A673 (cell line): ENCODE measurements around the gene MGA. TPM values are rescaled to one million over a fixed set of nuclear protein-coding genes. Genes with fewer than 3 reads are reported as not detected.
A peak's percentile ranks its signal among the peaks of the same experiment; 100 is the strongest.

ENCODE experiments used
- BruUV-seq: library from RNA; stranded (reverse); fragments of 400-500 nt; replicated peaks from 2 replicates; lab custom pipeline; 2021; lab: Mats Ljungman, UMichigan
- CTCF ChIA-PET: fragments of 300-600 bp; sonication (Branson Sonifier 250); formaldehyde crosslinking; loops from one replicate; lab custom pipeline; 2022; ENCODE audit warnings: antibody characterized with exemption; lab: Charles Lee
- POLR2A ChIA-PET: fragments of 300-600 bp; sonication (Branson Sonifier 250); formaldehyde crosslinking; loops from one replicate; lab custom pipeline; 2022; ENCODE audit warnings: antibody characterized with exemption; ENCODE audit not compliant: low non-redundant PET; lab: Charles Lee
- DNase-seq: peaks from one replicate; pipeline ENCODE4 v3.0.0-alpha.2; 2015; ENCODE audit warnings: low spot score
- H3K27ac ChIP-seq: fragments of 200-600 bp; sonication (generic); 2 replicates; pipeline ENCODE4 v1.5.1; 2016; ENCODE audit warnings: mixed run types, low read depth, mild to moderate bottlenecking, mixed read lengths, antibody characterized with exemption, low read length; ENCODE audit not compliant: poor library complexity, severe bottlenecking
- H3K27me3 ChIP-seq: fragments of 200-600 bp; sonication (generic); replicated peaks from 2 replicates; pipeline ENCODE4 v1.6.1; 2017; ENCODE audit warnings: mixed run types, low read depth, mild to moderate bottlenecking, mixed read lengths, antibody characterized with exemption, low read length; ENCODE audit not compliant: insufficient read depth, poor library complexity
- H3K36me3 ChIP-seq: fragments of 200-600 bp; sonication (generic); 2 replicates; pipeline ENCODE4 v1.6.1; 2016; ENCODE audit warnings: mixed run types, mild to moderate bottlenecking, mixed read lengths, antibody characterized with exemption, low read length; ENCODE audit not compliant: insufficient read depth, poor library complexity, severe bottlenecking
- H3K4me1 ChIP-seq: fragments of 200-600 bp; sonication (generic); 2 replicates; pipeline ENCODE4 v1.6.1; 2017; ENCODE audit warnings: mixed run types, mild to moderate bottlenecking, mixed read lengths, antibody characterized with exemption, low read length; ENCODE audit not compliant: insufficient read depth, poor library complexity, severe bottlenecking
- H3K4me3 ChIP-seq: fragments of 200-600 bp; sonication (generic); 2 replicates; pipeline ENCODE4 v1.5.1; 2016; ENCODE audit warnings: low read depth, mixed run types, mild to moderate bottlenecking, mixed read lengths, low read length; ENCODE audit not compliant: poor library complexity, severe bottlenecking
- H3K9me3 ChIP-seq: fragments of 200-600 bp; sonication (generic); 2 replicates; pipeline ENCODE4 v1.6.1; 2016; ENCODE audit warnings: mixed run types, low read depth, mild to moderate bottlenecking, mixed read lengths, antibody characterized with exemption, low read length; ENCODE audit not compliant: poor library complexity, severe bottlenecking
- EZH2 ChIP-seq: fragments of 200-600 bp; sonication (generic); IDR thresholded peaks from 2 replicates; pipeline ENCODE4 v1.6.1; 2017; ENCODE audit warnings: borderline replicate concordance, low read depth, mild to moderate bottlenecking, mixed read lengths, antibody characterized with exemption, low read length; ENCODE audit not compliant: poor library complexity, severe bottlenecking
- intact Hi-C: fragments of 100-400 bp; cut with micrococcal nuclease; formaldehyde crosslinking; loops from one replicate; pipeline ENCODE4 v1.10.0; 2022; ENCODE audit not compliant: unreplicated experiment
- total RNA-seq: library from RNA; stranded (reverse); gene quantifications from 2 replicates; pipeline ENCODE4 v1.2.3, GENCODE V29; 2021
- TF ChIP-seq, protein P1 (sequence below): fragments of 300-800, 200-600 bp; sonication (generic); conservative IDR thresholded peaks from 2 replicates; pipeline ENCODE4 v1.5.1; 2017; ENCODE audit warnings: low read depth, mild to moderate bottlenecking, antibody characterized with exemption, low read length, moderate library complexity, mixed read lengths

The MGA gene
- total RNA-seq, 1 experiment from 2014 or later, result 49.3 TPM

DNA sequence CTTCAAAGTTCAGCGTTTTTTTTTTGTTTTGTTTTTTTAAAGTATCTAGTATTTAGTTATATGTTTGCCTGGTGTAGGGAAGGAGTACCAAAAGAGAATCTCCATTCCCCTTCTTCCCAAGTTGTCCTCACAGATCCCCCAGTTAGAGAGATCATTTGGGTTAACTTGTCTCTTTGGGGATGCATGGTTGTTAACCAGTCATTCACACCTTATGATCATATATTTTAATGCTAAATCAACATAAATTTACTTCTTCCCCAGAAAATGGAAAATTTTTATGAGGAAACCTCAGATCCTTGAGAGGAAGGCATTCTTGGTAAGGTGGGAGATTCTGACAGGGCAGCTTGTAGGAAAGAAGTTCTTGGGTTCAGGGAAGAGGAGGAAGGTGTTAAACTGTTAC, 1.5 kb upstream of the MGA start:
- no peak for DNase-seq
- CTCF ChIA-PET, result no interaction called here
- TF ChIP-seq EZH2, result no peak
- TF ChIP-seq, protein P1, sequence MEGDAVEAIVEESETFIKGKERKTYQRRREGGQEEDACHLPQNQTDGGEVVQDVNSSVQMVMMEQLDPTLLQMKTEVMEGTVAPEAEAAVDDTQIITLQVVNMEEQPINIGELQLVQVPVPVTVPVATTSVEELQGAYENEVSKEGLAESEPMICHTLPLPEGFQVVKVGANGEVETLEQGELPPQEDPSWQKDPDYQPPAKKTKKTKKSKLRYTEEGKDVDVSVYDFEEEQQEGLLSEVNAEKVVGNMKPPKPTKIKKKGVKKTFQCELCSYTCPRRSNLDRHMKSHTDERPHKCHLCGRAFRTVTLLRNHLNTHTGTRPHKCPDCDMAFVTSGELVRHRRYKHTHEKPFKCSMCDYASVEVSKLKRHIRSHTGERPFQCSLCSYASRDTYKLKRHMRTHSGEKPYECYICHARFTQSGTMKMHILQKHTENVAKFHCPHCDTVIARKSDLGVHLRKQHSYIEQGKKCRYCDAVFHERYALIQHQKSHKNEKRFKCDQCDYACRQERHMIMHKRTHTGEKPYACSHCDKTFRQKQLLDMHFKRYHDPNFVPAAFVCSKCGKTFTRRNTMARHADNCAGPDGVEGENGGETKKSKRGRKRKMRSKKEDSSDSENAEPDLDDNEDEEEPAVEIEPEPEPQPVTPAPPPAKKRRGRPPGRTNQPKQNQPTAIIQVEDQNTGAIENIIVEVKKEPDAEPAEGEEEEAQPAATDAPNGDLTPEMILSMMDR, result no peak
- POLR2A ChIA-PET, result no interaction called here
- no TSS peak for BruUV-seq
- Histone ChIP-seq H3K9me3 (no peaks in the 10 kb centered on the region), H3K4me1 (peaks cover 11% of the 10 kb centered on the region), H3K27ac (no peak overlapping the region), H3K36me3 (no peaks in the 10 kb centered on the region), H3K27me3 (no peaks in the 10 kb centered on the region), H3K4me3 (no peak overlapping the region)
- intact Hi-C loops, result no loop called here

DNA sequence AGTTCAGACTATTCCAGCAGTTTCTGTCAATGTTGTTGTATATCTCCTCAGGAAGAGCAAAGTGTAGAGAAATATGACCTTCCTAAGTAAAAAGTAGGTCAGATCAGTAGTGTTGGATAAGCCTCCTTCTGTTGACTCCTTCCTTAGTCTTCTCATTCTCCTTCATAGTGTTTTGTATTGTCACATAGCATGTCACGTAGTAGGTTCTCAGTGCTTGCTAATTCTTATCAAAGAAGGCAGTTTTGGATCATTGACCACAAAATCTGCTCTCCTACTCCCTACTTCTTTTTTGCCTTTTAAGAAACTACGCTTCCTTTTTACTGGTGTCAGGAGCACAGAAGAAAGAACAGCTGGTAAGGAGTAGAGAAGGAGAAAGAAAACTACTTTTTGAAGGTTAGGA, 1.0 kb upstream of the MGA start:
- DNase-seq, result no peak
- intact Hi-C loops, result no loop called here
- no peaks in the 10 kb centered on the region for H3K27me3 ChIP-seq
- H3K4me1 ChIP-seq, result peaks cover 11% of the 10 kb centered on the region
- no peak overlapping the region for H3K27ac ChIP-seq
- no peaks in the 10 kb centered on the region for H3K36me3 ChIP-seq
- no peaks in the 10 kb centered on the region for H3K9me3 ChIP-seq
- H3K4me3 ChIP-seq, result no peak overlapping the region
- no TSS peak for BruUV-seq
- ChIA-PET POLR2A (no interaction called here), CTCF (no interaction called here)
- no peak for TF ChIP-seq EZH2
- TF ChIP-seq, protein P1, result no peak

DNA sequence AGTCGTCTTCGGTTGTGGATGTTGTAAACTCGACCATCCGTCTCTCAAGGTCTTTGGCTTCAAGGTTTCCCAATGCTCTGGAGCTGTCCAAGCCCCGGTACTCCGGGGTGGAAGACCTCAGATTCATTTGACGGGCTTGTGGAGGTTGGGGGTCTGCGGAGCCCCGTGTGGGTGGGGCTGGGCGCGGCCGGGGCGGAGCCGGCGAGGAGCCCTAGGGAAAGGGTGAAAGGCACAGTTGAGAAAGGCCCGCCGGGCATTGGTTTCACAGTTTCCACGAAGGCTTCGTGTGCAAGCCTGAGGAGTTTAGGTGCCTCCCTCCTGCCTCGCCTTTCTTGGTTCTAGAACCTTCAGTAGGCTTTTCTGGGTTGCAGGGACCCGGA, 360 bp upstream of the MGA start:
- Histone ChIP-seq H3K4me3 (peak overlapping the region; percentile 45), H3K36me3 (no peaks in the 10 kb centered on the region), H3K27ac (peak overlapping the region; percentile 56), H3K4me1 (peaks cover 11% of the 10 kb centered on the region), H3K9me3 (no peaks in the 10 kb centered on the region), H3K27me3 (no peaks in the 10 kb centered on the region)
- POLR2A ChIA-PET, result no interaction called here
- CTCF ChIA-PET, result no interaction called here
- BruUV-seq, result no TSS peak
- intact Hi-C loops, result no loop called here
- TF ChIP-seq, protein P1, result no peak
- no peak for TF ChIP-seq EZH2
- no peak for DNase-seq
